HepG2 (cell line): ENCODE results near the gene C11orf91. TPM values are rescaled to one million over a fixed set of nuclear protein-coding genes. Genes with fewer than 3 reads are reported as not detected.

Experiments used
- CREB1 ChIP-seq, 2 experiments: fragments of 450-650 bp in 1 of 2; IDR thresholded peaks; 2 replicates each; pipeline ENCODE4 v1.6.1; 2016 to 2017; ENCODE audit warnings: control low read depth in 1 of 2, mild to moderate bottlenecking in 1 of 2, missing compliant biosample characterization in 1 of 2, missing genetic modification characterization in 1 of 2
- FLYWCH1 ChIP-seq: sonication (generic); formaldehyde crosslinking; IDR thresholded peaks from 2 replicates; pipeline ENCODE4 v1.8.1; 2023; ENCODE audit warnings: mild to moderate bottlenecking, missing genetic modification reagents
- HDAC2 ChIP-seq: sonication (generic); formaldehyde crosslinking; IDR thresholded peaks from 2 replicates; pipeline ENCODE4 v1.4.0; 2020; ENCODE audit warnings: missing genetic modification reagents
- KAT2B ChIP-seq: fragments of 150-350 bp; IDR thresholded peaks from 2 replicates; pipeline ENCODE4 v1.6.1; 2014; ENCODE audit warnings: low read depth, low read length, borderline replicate concordance
- MYNN ChIP-seq: sonication (generic); formaldehyde crosslinking; IDR thresholded peaks from 2 replicates; pipeline ENCODE4 v1.4.0; 2020; ENCODE audit warnings: mild to moderate bottlenecking, low read depth, missing genetic modification reagents
- RBM39 ChIP-seq: fragments of 200-400 bp; formaldehyde crosslinking; IDR thresholded peaks from one replicate; pipeline ENCODE4 v1.6.1; 2018; ENCODE audit warnings: antibody characterized with exemption, mild to moderate bottlenecking, low read depth, low read length; ENCODE audit not compliant: poor library complexity, severe bottlenecking
- REL ChIP-seq: sonication (generic); formaldehyde crosslinking; conservative IDR thresholded peaks from 2 replicates; pipeline ENCODE4 v1.8.0; 2022; ENCODE audit warnings: mild to moderate bottlenecking, missing genetic modification reagents, moderate library complexity
- TBX2 ChIP-seq: sonication (generic); formaldehyde crosslinking; IDR thresholded peaks from 2 replicates; pipeline ENCODE4 v1.5.0; 2020; ENCODE audit warnings: missing genetic modification reagents, mild to moderate bottlenecking, borderline replicate concordance
- TBX3 ChIP-seq: fragments of 450-650 bp; IDR thresholded peaks from 2 replicates; pipeline ENCODE4 v1.6.1; 2017; ENCODE audit warnings: antibody characterized with exemption, mild to moderate bottlenecking, inconsistent platforms, borderline replicate concordance
- ZNF121 ChIP-seq: sonication (generic); formaldehyde crosslinking; IDR thresholded peaks from 2 replicates; pipeline ENCODE4 v1.5.0; 2020; ENCODE audit warnings: mild to moderate bottlenecking, missing genetic modification reagents
- ZNF335 ChIP-seq: sonication (generic); formaldehyde crosslinking; IDR thresholded peaks from 2 replicates; pipeline ENCODE4 v1.4.0; 2020; ENCODE audit warnings: missing genetic modification reagents
- ZNF720 ChIP-seq: sonication (generic); formaldehyde crosslinking; IDR thresholded peaks from 2 replicates; pipeline ENCODE4 v1.4.0; 2020; ENCODE audit warnings: missing genetic modification reagents
- polyA plus RNA-seq, 8 experiments: library from polyadenylated mRNA; depleted of rRNA in 3 of 8; stranded (reverse) in 7 of 8; unstranded in 1 of 8; fragments of >200 nt; fragmentation: Illumina TruSeq in 4 of 8; extraction: Trizol in 4 of 8; gene quantifications; 2 replicates each; pipeline versions ENCODE4 v1.2.1 to v1.2.3, GENCODE V29; 2011 to 2016; ENCODE audit warnings: low read depth in 4 of 8, missing spikeins in 1 of 8, mixed read lengths in 1 of 8; ENCODE audit not compliant: insufficient read depth in 1 of 8
- total RNA-seq, 5 experiments: library from RNA; depleted of rRNA; stranded (reverse); fragments of >200 nt; fragmentation: Illumina TruSeq; extraction: Trizol; gene quantifications; 2 replicates each; pipeline ENCODE4 v1.2.3, GENCODE V29; 2016; ENCODE audit warnings: low read depth in 1 of 5
- TF ChIP-seq, protein P1 (sequence below): sonication (generic); formaldehyde crosslinking; IDR thresholded peaks from one replicate; pipeline ENCODE4 v1.5.1; 2020; ENCODE audit warnings: mild to moderate bottlenecking, missing genetic modification reagents; ENCODE audit errors: not compliant biosample characterization
- TF ChIP-seq, protein P2 (sequence below): sonication (generic); formaldehyde crosslinking; IDR thresholded peaks from 2 replicates; pipeline ENCODE4 v1.8.1; 2023; ENCODE audit warnings: missing genetic modification reagents, mild to moderate bottlenecking, borderline replicate concordance
- TF ChIP-seq, protein P3 (sequence below): sonication (generic); formaldehyde crosslinking; IDR thresholded peaks from 2 replicates; pipeline ENCODE4 v1.8.0; 2022; ENCODE audit warnings: mild to moderate bottlenecking, missing genetic modification reagents
- TF ChIP-seq, protein P4 (sequence below): sonication (generic); formaldehyde crosslinking; conservative IDR thresholded peaks from 2 replicates; pipeline ENCODE4 v1.4.0; 2020; ENCODE audit warnings: missing genetic modification reagents

C11orf91 gene
- total and polyA plus RNA-seq, 2 of the 13 experiments (the other 11 are each of a cell fraction or from before 2014, with no cell fraction given) = 0.35 TPM; not detected in 1

DNA sequence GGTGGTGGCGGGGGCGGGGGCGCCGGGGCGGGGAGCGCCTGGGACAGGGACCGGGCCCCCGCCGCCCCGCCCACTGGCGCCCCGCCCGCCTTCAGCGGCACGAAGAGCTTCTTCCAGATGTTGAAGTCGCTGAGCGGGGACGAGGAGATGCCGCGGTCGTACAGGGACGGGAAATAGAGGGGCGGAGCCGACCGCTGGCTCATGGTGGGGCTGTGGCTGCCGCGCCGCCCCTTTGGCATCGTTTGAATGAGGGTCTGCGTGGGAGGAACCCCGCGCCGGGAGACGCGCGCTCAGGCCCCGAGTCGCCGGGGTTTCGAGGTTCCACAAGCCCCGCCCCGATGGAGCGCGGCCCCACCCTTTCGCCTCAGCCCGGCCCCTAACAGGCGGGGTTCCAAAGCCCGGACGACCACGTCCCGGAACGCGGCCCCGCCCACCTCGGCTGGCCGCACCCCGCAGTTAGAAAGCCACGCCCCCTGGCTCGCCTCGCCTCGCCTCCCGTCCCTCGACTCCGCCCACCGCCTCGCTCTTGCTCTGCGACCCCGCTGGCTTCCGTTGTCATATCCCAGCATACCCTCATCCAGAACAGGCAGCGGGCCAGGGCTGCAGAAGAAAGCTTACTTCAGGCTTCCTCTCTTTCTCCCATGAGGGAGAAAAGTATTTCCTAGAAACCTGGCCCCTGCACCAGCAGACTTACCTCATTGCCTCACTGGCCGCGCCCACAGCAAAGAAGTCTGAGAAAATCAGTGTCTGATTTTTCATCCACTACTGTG, at the start of gene C11orf91 (continued):
- TF ChIP-seq, protein P1, sequence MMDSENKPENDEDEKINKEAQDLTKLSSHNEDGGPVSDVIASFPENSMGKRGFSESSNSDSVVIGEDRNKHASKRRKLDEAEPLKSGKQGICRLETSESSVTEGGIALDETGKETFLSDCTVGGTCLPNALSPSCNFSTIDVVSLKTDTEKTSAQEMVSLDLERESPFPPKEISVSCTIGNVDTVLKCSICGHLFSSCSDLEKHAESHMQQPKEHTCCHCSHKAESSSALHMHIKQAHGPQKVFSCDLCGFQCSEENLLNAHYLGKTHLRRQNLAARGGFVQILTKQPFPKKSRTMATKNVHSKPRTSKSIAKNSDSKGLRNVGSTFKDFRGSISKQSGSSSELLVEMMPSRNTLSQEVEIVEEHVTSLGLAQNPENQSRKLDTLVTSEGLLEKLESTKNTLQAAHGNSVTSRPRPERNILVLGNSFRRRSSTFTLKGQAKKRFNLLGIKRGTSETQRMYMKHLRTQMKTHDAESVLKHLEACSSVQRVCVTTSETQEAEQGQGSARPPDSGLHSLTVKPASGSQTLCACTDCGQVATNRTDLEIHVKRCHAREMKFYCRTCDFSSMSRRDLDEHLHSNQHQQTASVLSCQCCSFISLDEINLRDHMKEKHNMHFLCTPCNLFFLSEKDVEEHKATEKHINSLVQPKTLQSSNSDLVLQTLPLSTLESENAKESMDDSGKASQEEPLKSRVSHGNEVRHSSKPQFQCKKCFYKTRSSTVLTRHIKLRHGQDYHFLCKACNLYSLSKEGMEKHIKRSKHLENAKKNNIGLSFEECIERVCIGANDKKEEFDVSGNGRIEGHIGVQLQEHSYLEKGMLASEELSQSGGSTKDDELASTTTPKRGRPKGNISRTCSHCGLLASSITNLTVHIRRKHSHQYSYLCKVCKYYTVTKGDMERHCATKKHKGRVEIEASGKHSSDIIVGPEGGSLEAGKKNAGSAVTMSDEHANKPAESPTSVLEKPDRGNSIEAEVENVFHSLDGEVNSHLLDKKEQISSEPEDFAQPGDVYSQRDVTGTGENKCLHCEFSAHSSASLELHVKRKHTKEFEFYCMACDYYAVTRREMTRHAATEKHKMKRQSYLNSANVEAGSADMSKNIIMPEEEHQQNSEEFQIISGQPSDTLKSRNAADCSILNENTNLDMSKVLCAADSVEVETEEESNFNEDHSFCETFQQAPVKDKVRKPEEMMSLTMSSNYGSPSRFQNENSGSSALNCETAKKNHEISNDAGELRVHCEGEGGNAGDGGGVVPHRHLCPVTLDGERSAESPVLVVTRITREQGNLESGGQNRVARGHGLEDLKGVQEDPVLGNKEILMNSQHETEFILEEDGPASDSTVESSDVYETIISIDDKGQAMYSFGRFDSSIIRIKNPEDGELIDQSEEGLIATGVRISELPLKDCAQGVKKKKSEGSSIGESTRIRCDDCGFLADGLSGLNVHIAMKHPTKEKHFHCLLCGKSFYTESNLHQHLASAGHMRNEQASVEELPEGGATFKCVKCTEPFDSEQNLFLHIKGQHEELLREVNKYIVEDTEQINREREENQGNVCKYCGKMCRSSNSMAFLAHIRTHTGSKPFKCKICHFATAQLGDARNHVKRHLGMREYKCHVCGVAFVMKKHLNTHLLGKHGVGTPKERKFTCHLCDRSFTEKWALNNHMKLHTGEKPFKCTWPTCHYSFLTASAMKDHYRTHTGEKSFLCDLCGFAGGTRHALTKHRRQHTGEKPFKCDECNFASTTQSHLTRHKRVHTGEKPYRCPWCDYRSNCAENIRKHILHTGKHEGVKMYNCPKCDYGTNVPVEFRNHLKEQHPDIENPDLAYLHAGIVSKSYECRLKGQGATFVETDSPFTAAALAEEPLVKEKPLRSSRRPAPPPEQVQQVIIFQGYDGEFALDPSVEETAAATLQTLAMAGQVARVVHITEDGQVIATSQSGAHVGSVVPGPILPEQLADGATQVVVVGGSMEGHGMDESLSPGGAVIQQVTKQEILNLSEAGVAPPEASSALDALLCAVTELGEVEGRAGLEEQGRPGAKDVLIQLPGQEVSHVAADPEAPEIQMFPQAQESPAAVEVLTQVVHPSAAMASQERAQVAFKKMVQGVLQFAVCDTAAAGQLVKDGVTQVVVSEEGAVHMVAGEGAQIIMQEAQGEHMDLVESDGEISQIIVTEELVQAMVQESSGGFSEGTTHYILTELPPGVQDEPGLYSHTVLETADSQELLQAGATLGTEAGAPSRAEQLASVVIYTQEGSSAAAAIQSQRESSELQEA (CRISPR knock-in tag) = no peak
- TF ChIP-seq ZNF121 (CRISPR knock-in tag) (0 out of 2 replicates have a peak, but pooled peaks have one; percentile 34), TBX3 (no peak), ZNF720 (CRISPR knock-in tag) (no peak), ZNF335 (no peak), TBX2 (CRISPR knock-in tag) (no peak; the same call in 1 of the 2 replicates), MYNN (CRISPR knock-in tag) (0 out of 2 replicates have a peak, but pooled peaks have one; percentile 24), HDAC2 (CRISPR knock-in tag) (peak; percentile 38; the same call in 1 of the 2 replicates), KAT2B (no peak), RBM39 (peak; percentile 26), CREB1 (IDR thresholded peaks at IDR 0.05) (no peak), CREB1 (CRISPR knock-in tag; IDR thresholded peaks at IDR 0.05) (0 out of 2 replicates have a peak, but pooled peaks have one; percentile 25), FLYWCH1 (CRISPR knock-in tag) (no peak), REL (CRISPR knock-in tag) (no peak)
- TF ChIP-seq, protein P2, sequence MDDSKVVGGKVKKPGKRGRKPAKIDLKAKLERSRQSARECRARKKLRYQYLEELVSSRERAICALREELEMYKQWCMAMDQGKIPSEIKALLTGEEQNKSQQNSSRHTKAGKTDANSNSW = no peak
- TF ChIP-seq, protein P3, sequence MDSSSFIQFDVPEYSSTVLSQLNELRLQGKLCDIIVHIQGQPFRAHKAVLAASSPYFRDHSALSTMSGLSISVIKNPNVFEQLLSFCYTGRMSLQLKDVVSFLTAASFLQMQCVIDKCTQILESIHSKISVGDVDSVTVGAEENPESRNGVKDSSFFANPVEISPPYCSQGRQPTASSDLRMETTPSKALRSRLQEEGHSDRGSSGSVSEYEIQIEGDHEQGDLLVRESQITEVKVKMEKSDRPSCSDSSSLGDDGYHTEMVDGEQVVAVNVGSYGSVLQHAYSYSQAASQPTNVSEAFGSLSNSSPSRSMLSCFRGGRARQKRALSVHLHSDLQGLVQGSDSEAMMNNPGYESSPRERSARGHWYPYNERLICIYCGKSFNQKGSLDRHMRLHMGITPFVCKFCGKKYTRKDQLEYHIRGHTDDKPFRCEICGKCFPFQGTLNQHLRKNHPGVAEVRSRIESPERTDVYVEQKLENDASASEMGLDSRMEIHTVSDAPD (CRISPR knock-in tag) = 0 out of 2 replicates have a peak, but pooled peaks have one; percentile 39
- TF ChIP-seq, protein P4, sequence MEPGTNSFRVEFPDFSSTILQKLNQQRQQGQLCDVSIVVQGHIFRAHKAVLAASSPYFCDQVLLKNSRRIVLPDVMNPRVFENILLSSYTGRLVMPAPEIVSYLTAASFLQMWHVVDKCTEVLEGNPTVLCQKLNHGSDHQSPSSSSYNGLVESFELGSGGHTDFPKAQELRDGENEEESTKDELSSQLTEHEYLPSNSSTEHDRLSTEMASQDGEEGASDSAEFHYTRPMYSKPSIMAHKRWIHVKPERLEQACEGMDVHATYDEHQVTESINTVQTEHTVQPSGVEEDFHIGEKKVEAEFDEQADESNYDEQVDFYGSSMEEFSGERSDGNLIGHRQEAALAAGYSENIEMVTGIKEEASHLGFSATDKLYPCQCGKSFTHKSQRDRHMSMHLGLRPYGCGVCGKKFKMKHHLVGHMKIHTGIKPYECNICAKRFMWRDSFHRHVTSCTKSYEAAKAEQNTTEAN (CRISPR knock-in tag) = 0 out of 2 replicates have a peak, but pooled peaks have one; percentile 12
